Loucy (cell line): ENCODE data around the gene GPR137B.

Source experiments
- CTCF ChIP-seq: fragments of 200-600 bp; sonication (generic); conservative IDR thresholded peaks from 2 replicates; pipeline ENCODE4 v1.5.1; 2014; ENCODE audit warnings: mild to moderate bottlenecking, antibody characterized with exemption, low read length
- EZH2phosphoT487 ChIP-seq: fragments of 200-600 bp; IDR thresholded peaks from 2 replicates; pipeline ENCODE4 v1.6.1; 2018; ENCODE audit warnings: antibody characterized with exemption, mild to moderate bottlenecking, moderate library complexity, borderline replicate concordance

- TF ChIP-seq CTCF (no peak), EZH2phosphoT487 (no peak)
These were observed 32.2 kb upstream of the GPR137B start for GRCh38 chr1:236110137-236110536.
